Liver (tissue), 9 donors: Measurements from ENCODE around the gene LTK. TPM values are rescaled to one million over a fixed set of nuclear protein-coding genes. Genes with fewer than 3 reads are reported as not detected.

Experiments
- DNase-seq: peaks from one replicate; pipeline ENCODE4 v3.0.0-alpha.2; 2017; ENCODE audit warnings: low spot score
- H3K27ac ChIP-seq, 2 donors: one replicate each; pipeline ENCODE4 v1.7.0; 2013; ENCODE audit warnings: inconsistent platforms in 2 of 2, low read length in 2 of 2, control low read depth in 1 of 2, low read depth in 1 of 2, mild to moderate bottlenecking in 1 of 2
- H3K27me3 ChIP-seq, 4 donors: one replicate each; pipeline versions ENCODE4 v1.6.1 to v1.7.0; 2013; ENCODE audit warnings: low read length in 3 of 4, inconsistent platforms in 1 of 4, mild to moderate bottlenecking in 1 of 4, moderate library complexity in 1 of 4; ENCODE audit not compliant: control insufficient read depth in 4 of 4, insufficient read depth in 4 of 4
- H3K36me3 ChIP-seq, 4 donors: one replicate each; pipeline versions ENCODE4 v1.6.1 to v1.7.0; 2013; ENCODE audit warnings: low read length in 3 of 4, mild to moderate bottlenecking in 3 of 4, low read depth in 1 of 4, moderate library complexity in 1 of 4; ENCODE audit not compliant: control insufficient read depth in 4 of 4, insufficient read depth in 3 of 4
- H3K4me1 ChIP-seq, 4 donors: one replicate each; pipeline versions ENCODE4 v1.6.1 to v1.7.0; 2013; ENCODE audit warnings: low read length in 3 of 4, mild to moderate bottlenecking in 3 of 4, moderate library complexity in 1 of 4; ENCODE audit not compliant: control insufficient read depth in 4 of 4, insufficient read depth in 4 of 4
- H3K4me3 ChIP-seq, 3 donors: one replicate each; pipeline versions ENCODE4 v1.6.1 to v1.7.0; 2013; ENCODE audit warnings: low read length in 3 of 3, control low read depth in 1 of 3, low read depth in 1 of 3, mild to moderate bottlenecking in 1 of 3
- H3K9ac ChIP-seq, 2 donors: one replicate each; pipeline ENCODE4 v1.7.0; 2013; ENCODE audit warnings: low read length in 2 of 2, mild to moderate bottlenecking in 2 of 2, moderate library complexity in 2 of 2, control low read depth in 1 of 2, low read depth in 1 of 2
- H3K9me3 ChIP-seq, 4 donors: one replicate each; pipeline versions ENCODE4 v1.6.1 to v1.7.0; 2013; ENCODE audit warnings: low read length in 3 of 4; ENCODE audit not compliant: control insufficient read depth in 4 of 4
- ATF3 ChIP-seq: IDR thresholded peaks from 2 replicates; pipeline ENCODE4 v1.6.1; 2016; ENCODE audit warnings: antibody characterized with exemption
- CTCF ChIP-seq: fragments of 150-350 bp; IDR thresholded peaks from 2 replicates; pipeline ENCODE4 v1.5.1; 2017; ENCODE audit warnings: improper control_type of control experiment, low read depth, low read length; ENCODE audit not compliant: missing input control
- FOXA1 ChIP-seq: IDR thresholded peaks from 2 replicates; pipeline ENCODE4 v1.6.1; 2016; ENCODE audit warnings: antibody characterized with exemption
- FOXA2 ChIP-seq: IDR thresholded peaks from 2 replicates; pipeline ENCODE4 v1.6.1; 2016; ENCODE audit warnings: antibody characterized with exemption
- GABPA ChIP-seq, 2 donors: IDR thresholded peaks in 1 of 2; conservative IDR thresholded peaks in 1 of 2; 2 replicates each; pipeline ENCODE4 v1.6.1; 2016; ENCODE audit warnings: antibody characterized with exemption in 2 of 2, mild to moderate bottlenecking in 1 of 2, moderate library complexity in 1 of 2
- HNF4G ChIP-seq: IDR thresholded peaks from 2 replicates; pipeline ENCODE4 v1.6.1; 2016; ENCODE audit warnings: antibody characterized with exemption
- MAX ChIP-seq: IDR thresholded peaks from 2 replicates; pipeline ENCODE4 v1.6.1; 2016; ENCODE audit warnings: antibody characterized with exemption
- RXRA ChIP-seq, 2 donors: IDR thresholded peaks; 2 replicates each; pipeline ENCODE4 v1.6.1; 2017 to 2018; ENCODE audit warnings: antibody characterized with exemption in 2 of 2, mild to moderate bottlenecking in 1 of 2
- TAF1 ChIP-seq: conservative IDR thresholded peaks from 2 replicates; pipeline ENCODE4 v1.6.1; 2016; ENCODE audit warnings: antibody characterized with exemption, mild to moderate bottlenecking
- WGBS: extraction: QIAGEN DNeasy Blood & Tissue Kit; methylation state at CpG from one replicate; pipeline ENCODE4 v1.1.7; 2013; 5-methylcytosine and 5-hydroxymethylcytosine counted together
- polyA plus RNA-seq, 2 donors: library from polyadenylated mRNA; stranded (reverse) in 1 of 2; unstranded in 1 of 2; fragments of 200-250 nt in 1 of 2; fragments of >200 nt in 1 of 2; fragmentation: Nextera tagmentation in 1 of 2; extraction: Ambion mirVana in 1 of 2; gene quantifications; one replicate each; pipeline versions ENCODE4 v1.2.1 to v1.2.3, GENCODE V29; 2013 to 2015
- total RNA-seq, 2 donors: library from RNA; depleted of rRNA; stranded (reverse); fragments of >200 nt; gene quantifications; one replicate each; pipeline ENCODE4 v1.2.3, GENCODE V29; 2014
- TF ChIP-seq, protein P1 (sequence below): IDR thresholded peaks from 2 replicates; pipeline ENCODE4 v1.6.1; 2016; ENCODE audit warnings: antibody characterized with exemption, mild to moderate bottlenecking
- donor health status: healthy.
- donor health status: healthy.
- donor health status: healthy.
- donor health status: healthy.
- donor health status: healthy.

Gene LTK
- total and polyA plus RNA-seq, 4 donors = 0.86 to 3.0 (median 2.0) TPM

DNA sequence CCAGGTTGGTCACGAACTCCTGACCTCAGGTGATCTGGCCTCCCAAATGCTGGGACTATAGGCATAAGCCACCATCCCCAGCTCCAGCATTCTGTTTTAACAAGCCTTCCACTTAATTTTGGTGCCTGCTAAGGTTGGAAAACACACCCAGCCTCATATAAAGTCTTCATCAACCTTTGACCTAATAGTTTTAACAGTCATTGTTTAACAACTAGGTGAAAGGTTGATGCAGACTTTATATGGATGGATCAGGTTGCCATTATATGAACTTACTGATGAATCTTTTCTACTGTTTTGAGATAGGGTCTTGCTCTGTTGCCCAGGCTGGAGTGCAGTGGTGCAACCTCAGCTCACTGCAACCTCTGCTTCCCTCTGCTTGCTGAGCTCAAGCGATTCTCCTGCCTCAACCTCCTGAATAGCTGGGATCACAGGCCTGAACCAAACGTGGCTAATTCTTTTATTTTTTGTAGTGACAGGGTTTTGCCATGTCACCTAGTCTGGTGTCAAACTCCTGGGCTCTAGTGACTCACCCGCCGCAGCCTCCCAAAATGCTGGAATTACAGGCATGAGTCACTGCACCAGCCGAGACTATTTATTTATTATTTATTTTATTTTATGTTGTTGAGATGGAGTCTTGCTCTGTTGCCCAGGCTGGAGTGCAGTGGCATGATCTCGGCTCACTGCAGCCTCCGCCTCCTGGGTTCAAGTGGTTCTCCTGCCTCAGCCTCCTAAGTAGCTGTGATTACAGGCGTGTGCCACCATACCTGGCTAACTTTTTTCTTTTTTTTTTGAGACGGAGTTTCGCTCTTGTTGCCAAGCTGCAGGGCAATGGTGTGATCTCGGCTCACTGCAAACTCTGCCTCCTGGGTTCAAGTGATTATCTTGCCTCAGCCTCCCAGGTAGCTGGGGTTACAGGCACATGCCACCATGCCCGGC, 33.5 kb upstream of the LTK start:
- H3K27ac ChIP-seq = no peak overlapping the region
- no peak for DNase-seq

GRCh38 chr15:41545218-41545617, 31.6 kb upstream of the LTK start:
- WGBS = 78% methylated on average over 3 of the region's 3 CpGs
- no peaks in the 10 kb centered on the region for H3K9me3 ChIP-seq
- H3K36me3 ChIP-seq = no peaks in the 10 kb centered on the region
- no peak overlapping the region for H3K4me3 ChIP-seq
- peaks cover 0 to 7% (median 1%) of the 10 kb centered on the region in 4 donors for H3K4me1 ChIP-seq
- H3K27me3 ChIP-seq = no peaks in the 10 kb centered on the region
- DNase-seq = no peak
- H3K27ac ChIP-seq = no peak overlapping the region
- TF ChIP-seq FOXA1 (no peak), TAF1 (no peak), MAX (no peak), GABPA (IDR thresholded peaks at IDR 0.05 in 1 of 2, conservative IDR thresholded peaks at IDR 0.05 in 1 of 2) (no peak), RXRA (IDR thresholded peaks at IDR 0.05) (no peak), HNF4G (no peak), FOXA2 (no peak), ATF3 (no peak), CTCF (no peak)
- TF ChIP-seq, protein P1, sequence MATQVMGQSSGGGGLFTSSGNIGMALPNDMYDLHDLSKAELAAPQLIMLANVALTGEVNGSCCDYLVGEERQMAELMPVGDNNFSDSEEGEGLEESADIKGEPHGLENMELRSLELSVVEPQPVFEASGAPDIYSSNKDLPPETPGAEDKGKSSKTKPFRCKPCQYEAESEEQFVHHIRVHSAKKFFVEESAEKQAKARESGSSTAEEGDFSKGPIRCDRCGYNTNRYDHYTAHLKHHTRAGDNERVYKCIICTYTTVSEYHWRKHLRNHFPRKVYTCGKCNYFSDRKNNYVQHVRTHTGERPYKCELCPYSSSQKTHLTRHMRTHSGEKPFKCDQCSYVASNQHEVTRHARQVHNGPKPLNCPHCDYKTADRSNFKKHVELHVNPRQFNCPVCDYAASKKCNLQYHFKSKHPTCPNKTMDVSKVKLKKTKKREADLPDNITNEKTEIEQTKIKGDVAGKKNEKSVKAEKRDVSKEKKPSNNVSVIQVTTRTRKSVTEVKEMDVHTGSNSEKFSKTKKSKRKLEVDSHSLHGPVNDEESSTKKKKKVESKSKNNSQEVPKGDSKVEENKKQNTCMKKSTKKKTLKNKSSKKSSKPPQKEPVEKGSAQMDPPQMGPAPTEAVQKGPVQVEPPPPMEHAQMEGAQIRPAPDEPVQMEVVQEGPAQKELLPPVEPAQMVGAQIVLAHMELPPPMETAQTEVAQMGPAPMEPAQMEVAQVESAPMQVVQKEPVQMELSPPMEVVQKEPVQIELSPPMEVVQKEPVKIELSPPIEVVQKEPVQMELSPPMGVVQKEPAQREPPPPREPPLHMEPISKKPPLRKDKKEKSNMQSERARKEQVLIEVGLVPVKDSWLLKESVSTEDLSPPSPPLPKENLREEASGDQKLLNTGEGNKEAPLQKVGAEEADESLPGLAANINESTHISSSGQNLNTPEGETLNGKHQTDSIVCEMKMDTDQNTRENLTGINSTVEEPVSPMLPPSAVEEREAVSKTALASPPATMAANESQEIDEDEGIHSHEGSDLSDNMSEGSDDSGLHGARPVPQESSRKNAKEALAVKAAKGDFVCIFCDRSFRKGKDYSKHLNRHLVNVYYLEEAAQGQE = no peak
- no peak overlapping the region for H3K9ac ChIP-seq

More for the DNA sequence above, 33.5 kb upstream of the LTK start:
- no peak overlapping the region for H3K4me3 ChIP-seq
- no peaks in the 10 kb centered on the region for H3K9me3 ChIP-seq
- no peak for TF ChIP-seq FOXA2
- H3K9ac ChIP-seq = no peak overlapping the region
- H3K4me1 ChIP-seq = peaks cover 0 to 7% (median 1%) of the 10 kb centered on the region in 4 donors
- WGBS = 90% methylated on average over 13 of the region's 13 CpGs
- H3K27me3 ChIP-seq = no peaks in the 10 kb centered on the region
- no peaks in the 10 kb centered on the region for H3K36me3 ChIP-seq
